ENCODE data around the gene PTPN23. TPM values are rescaled to one million over a fixed set of nuclear protein-coding genes. Genes with fewer than 3 reads are reported as not detected.

Gene PTPN23
- total and polyA plus RNA-seq, 2 of the 13 experiments (the other 11 are each of a cell fraction or from before 2014, with no cell fraction given), result 2.3 to 3.7 TPM

DNA sequence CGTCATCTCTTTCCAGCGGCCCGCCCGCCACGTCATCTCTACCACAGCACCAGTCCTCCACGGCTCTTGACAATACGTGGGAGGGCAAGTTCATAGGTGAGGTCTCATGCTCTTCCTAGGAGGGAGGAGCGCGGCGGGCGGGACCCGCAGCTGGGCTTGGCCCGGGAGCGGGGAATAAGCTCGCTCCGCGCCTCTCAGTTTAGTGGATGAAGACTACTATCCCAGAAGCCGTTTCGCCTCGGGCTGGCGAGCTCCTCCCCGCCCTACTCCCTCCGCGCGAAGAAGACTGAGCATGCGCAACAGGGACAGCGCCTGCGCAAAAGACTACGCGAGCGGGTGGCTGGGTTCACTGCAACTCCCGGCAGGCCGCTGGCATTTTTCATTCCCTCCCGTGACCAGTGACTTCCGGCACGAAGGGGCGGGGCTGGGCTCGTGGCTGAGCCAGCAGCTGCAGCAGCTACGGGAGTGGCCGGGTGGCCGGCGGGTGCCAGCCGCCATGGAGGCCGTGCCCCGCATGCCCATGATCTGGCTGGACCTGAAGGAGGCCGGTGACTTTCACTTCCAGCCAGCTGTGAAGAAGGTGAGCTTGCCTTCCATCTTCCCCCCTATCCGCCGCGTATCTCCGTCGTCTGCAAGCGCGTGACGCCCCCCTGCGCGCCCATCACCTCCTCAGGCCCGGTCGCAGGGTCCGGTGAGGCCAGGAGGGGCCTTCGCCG, at the start of gene PTPN23 (continued):
- TF ChIP-seq, protein P1, sequence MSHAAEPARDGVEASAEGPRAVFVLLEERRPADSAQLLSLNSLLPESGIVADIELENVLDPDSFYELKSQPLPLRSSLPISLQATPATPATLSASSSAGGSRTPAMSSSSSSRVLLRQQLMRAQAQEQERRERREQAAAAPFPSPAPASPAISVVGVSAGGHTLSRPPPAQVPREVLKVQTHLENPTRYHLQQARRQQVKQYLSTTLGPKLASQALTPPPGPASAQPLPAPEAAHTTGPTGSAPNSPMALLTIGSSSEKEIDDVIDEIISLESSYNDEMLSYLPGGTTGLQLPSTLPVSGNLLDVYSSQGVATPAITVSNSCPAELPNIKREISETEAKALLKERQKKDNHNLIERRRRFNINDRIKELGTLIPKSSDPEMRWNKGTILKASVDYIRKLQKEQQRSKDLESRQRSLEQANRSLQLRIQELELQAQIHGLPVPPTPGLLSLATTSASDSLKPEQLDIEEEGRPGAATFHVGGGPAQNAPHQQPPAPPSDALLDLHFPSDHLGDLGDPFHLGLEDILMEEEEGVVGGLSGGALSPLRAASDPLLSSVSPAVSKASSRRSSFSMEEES (CRISPR knock-in tag; IDR thresholded peaks at IDR 0.05), result peak; percentile 99
- TF ChIP-seq ZNF292 (CRISPR knock-in tag; IDR thresholded peaks at IDR 0.05; ENCODE audit: borderline replicate concordance, low read depth), result no peak
- TF ChIP-seq SSRP1 (CRISPR knock-in tag; IDR thresholded peaks at IDR 0.05), result peak; percentile 41; the same call in 1 of the 2 replicates
- no peak; the same call in none of the 2 replicates for TF ChIP-seq POGZ (CRISPR knock-in tag; IDR thresholded peaks at IDR 0.05)
- TF ChIP-seq, protein P2, sequence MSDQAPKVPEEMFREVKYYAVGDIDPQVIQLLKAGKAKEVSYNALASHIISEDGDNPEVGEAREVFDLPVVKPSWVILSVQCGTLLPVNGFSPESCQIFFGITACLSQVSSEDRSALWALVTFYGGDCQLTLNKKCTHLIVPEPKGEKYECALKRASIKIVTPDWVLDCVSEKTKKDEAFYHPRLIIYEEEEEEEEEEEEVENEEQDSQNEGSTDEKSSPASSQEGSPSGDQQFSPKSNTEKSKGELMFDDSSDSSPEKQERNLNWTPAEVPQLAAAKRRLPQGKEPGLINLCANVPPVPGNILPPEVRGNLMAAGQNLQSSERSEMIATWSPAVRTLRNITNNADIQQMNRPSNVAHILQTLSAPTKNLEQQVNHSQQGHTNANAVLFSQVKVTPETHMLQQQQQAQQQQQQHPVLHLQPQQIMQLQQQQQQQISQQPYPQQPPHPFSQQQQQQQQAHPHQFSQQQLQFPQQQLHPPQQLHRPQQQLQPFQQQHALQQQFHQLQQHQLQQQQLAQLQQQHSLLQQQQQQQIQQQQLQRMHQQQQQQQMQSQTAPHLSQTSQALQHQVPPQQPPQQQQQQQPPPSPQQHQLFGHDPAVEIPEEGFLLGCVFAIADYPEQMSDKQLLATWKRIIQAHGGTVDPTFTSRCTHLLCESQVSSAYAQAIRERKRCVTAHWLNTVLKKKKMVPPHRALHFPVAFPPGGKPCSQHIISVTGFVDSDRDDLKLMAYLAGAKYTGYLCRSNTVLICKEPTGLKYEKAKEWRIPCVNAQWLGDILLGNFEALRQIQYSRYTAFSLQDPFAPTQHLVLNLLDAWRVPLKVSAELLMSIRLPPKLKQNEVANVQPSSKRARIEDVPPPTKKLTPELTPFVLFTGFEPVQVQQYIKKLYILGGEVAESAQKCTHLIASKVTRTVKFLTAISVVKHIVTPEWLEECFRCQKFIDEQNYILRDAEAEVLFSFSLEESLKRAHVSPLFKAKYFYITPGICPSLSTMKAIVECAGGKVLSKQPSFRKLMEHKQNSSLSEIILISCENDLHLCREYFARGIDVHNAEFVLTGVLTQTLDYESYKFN (CRISPR knock-in tag; conservative IDR thresholded peaks at IDR 0.05), result peak; percentile 4; the same call in 1 of the 2 replicates
- TF ChIP-seq ZNF577 (CRISPR knock-in tag; IDR thresholded peaks at IDR 0.05; ENCODE audit: borderline replicate concordance, low read depth), result no peak
- no peak; the same call in none of the 2 replicates for TF ChIP-seq PPARG (CRISPR knock-in tag; conservative IDR thresholded peaks at IDR 0.05)
- no peak for TF ChIP-seq ZNF317 (CRISPR knock-in tag; IDR thresholded peaks at IDR 0.05)
- TF ChIP-seq ZNF20 (CRISPR knock-in tag; IDR thresholded peaks at IDR 0.05), result no peak
- TF ChIP-seq, protein P3, sequence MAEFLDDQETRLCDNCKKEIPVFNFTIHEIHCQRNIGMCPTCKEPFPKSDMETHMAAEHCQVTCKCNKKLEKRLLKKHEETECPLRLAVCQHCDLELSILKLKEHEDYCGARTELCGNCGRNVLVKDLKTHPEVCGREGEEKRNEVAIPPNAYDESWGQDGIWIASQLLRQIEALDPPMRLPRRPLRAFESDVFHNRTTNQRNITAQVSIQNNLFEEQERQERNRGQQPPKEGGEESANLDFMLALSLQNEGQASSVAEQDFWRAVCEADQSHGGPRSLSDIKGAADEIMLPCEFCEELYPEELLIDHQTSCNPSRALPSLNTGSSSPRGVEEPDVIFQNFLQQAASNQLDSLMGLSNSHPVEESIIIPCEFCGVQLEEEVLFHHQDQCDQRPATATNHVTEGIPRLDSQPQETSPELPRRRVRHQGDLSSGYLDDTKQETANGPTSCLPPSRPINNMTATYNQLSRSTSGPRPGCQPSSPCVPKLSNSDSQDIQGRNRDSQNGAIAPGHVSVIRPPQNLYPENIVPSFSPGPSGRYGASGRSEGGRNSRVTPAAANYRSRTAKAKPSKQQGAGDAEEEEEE (CRISPR knock-in tag; IDR thresholded peaks at IDR 0.05; ENCODE audit: borderline replicate concordance), result 0 out of 2 replicates have a peak, but pooled peaks have one; percentile 40
- peak; percentile 35; the same call in 1 of the 2 replicates for TF ChIP-seq ZBTB20 (CRISPR knock-in tag; IDR thresholded peaks at IDR 0.05; ENCODE audit: borderline replicate concordance, low read depth)
- TF ChIP-seq, protein P4, sequence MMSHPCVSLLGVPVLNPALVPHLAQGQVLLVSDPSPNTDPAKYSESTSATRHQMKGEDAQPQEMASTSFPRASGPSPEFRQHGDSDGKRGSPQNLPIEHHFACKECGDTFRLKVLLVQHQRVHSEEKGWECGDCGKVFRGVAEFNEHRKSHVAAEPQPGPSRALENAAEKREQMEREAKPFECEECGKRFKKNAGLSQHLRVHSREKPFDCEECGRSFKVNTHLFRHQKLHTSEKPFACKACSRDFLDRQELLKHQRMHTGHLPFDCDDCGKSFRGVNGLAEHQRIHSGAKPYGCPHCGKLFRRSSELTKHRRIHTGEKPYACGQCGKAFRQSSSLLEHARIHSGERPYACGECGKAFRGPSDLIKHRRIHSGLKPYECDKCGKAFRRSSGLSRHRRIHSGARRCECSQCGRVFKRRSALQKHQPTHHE (CRISPR knock-in tag; IDR thresholded peaks at IDR 0.05; ENCODE audit: borderline replicate concordance), result no peak; the same call in 1 of the 2 replicates
- no peak for TF ChIP-seq ZNF496 (CRISPR knock-in tag; IDR thresholded peaks at IDR 0.05; ENCODE audit: insufficient replicate concordance)
- TF ChIP-seq, protein P5, sequence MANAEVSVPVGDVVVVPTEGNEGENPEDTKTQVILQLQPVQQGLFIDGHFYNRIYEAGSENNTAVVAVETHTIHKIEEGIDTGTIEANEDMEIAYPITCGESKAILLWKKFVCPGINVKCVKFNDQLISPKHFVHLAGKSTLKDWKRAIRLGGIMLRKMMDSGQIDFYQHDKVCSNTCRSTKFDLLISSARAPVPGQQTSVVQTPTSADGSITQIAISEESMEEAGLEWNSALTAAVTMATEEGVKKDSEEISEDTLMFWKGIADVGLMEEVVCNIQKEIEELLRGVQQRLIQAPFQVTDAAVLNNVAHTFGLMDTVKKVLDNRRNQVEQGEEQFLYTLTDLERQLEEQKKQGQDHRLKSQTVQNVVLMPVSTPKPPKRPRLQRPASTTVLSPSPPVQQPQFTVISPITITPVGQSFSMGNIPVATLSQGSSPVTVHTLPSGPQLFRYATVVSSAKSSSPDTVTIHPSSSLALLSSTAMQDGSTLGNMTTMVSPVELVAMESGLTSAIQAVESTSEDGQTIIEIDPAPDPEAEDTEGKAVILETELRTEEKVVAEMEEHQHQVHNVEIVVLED (CRISPR knock-in tag; IDR thresholded peaks at IDR 0.05; ENCODE audit: borderline replicate concordance), result peak; percentile 73
- TF ChIP-seq, protein P6, sequence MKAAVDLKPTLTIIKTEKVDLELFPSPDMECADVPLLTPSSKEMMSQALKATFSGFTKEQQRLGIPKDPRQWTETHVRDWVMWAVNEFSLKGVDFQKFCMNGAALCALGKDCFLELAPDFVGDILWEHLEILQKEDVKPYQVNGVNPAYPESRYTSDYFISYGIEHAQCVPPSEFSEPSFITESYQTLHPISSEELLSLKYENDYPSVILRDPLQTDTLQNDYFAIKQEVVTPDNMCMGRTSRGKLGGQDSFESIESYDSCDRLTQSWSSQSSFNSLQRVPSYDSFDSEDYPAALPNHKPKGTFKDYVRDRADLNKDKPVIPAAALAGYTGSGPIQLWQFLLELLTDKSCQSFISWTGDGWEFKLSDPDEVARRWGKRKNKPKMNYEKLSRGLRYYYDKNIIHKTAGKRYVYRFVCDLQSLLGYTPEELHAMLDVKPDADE (CRISPR knock-in tag; IDR thresholded peaks at IDR 0.05), result no peak
- no peak for TF ChIP-seq FOXA3 (CRISPR knock-in tag; IDR thresholded peaks at IDR 0.05)
- TF ChIP-seq TSC22D2 (CRISPR knock-in tag; IDR thresholded peaks at IDR 0.05; ENCODE audit: borderline replicate concordance), result no peak

Measured in HepG2 (cell line).